Lower leg skin (tissue), 3 donors: ENCODE data around the gene PEX11G.

Source experiments
- POLR2A ChIP-seq, 2 donors: fragments of 450-650 bp; IDR thresholded peaks; one replicate each; pipeline ENCODE4 v1.6.1; 2016 to 2017; ENCODE audit warnings: antibody characterized with exemption in 2 of 2, mild to moderate bottlenecking in 1 of 2, moderate library complexity in 1 of 2
- TF ChIP-seq, protein P1 (sequence below), 3 donors: fragments of 450-650 bp; IDR thresholded peaks; one replicate each; pipeline ENCODE4 v1.5.1; 2016; ENCODE audit warnings: antibody characterized with exemption in 3 of 3, mild to moderate bottlenecking in 3 of 3, moderate library complexity in 2 of 3

DNA sequence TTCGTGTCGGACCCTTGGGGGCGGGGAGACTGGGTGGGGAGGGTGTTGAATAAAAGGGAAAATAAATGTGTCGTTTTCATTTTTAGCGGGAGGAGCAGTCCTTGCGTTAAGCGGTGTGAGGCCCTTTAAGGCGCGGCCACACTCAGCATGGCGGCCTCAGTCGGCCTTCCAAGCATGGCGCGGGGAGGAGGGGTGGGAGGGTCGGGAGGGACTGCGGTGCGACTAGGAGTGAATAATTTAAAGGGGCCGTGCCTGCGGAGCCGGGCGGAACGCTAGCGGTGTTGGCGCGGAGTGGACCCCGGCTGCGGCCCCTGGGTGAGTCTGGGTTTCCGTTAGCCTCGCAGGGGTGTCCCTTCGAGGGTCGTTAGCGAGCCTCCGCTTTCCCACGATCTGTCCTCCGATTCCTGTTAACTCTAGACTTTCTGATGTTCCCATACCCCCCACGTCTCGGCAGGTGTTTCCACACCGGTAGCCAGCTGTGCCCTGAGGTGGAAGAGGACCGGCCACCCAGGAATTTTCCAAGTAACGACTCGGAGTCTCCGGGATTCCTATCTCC, 45.2 kb upstream of the PEX11G start:
- TF ChIP-seq, protein P1, sequence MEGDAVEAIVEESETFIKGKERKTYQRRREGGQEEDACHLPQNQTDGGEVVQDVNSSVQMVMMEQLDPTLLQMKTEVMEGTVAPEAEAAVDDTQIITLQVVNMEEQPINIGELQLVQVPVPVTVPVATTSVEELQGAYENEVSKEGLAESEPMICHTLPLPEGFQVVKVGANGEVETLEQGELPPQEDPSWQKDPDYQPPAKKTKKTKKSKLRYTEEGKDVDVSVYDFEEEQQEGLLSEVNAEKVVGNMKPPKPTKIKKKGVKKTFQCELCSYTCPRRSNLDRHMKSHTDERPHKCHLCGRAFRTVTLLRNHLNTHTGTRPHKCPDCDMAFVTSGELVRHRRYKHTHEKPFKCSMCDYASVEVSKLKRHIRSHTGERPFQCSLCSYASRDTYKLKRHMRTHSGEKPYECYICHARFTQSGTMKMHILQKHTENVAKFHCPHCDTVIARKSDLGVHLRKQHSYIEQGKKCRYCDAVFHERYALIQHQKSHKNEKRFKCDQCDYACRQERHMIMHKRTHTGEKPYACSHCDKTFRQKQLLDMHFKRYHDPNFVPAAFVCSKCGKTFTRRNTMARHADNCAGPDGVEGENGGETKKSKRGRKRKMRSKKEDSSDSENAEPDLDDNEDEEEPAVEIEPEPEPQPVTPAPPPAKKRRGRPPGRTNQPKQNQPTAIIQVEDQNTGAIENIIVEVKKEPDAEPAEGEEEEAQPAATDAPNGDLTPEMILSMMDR (IDR thresholded peaks at IDR 0.05) = no peak
- no peak for TF ChIP-seq POLR2A (IDR thresholded peaks at IDR 0.05)
